ENCODE results near the gene PSEN1. TPM values are rescaled to one million over a fixed set of nuclear protein-coding genes. Genes with fewer than 3 reads are reported as not detected.

PSEN1 gene
- polyA plus RNA-seq, 5 donors, result 43.1 to 56.9 (median 53.2) TPM

DNA sequence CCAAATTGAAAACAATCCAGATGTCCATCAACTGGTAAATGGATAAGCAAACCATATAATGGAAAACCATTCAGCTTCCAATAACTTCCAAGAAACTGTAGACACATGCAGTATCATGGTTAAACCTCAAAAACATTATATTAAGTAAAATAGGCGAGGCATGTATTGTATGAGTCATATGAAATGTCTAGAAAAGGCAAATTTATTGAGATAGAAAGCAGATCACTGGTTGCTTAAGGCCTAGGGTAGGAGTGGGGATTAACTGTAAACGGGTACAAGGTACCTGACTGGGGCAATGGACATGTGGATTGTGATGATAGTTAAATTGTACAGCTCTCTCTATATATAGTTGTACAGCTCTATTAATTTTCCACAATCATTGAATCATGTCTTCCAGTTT lies 79.7 kb downstream of the PSEN1 start:
- DNase-seq, result no peak

GRCh38 chr14:73217411-73217810 lies 81.1 kb downstream of the PSEN1 start:
- no peak for DNase-seq

DNA sequence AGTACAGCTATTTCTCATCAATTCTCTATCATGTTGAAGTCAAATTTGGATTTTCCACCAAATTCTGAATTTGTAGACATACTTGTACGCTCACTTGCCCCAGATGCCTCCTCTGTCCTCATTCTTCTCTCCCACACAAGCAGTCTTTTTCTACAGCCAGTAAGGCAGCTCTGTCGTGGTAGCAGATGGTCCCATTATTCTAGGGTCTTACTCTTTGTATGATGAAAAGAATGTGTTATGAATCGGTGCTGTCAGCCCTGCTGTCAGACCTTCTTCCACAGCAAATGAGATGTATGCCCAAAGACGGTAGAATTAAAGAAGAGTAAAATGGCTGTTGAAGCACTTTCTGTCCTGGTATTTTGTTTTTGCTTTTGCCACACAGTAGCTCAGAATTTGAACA lies 83.8 kb downstream of the PSEN1 start:
- DNase-seq, result no peak

DNA sequence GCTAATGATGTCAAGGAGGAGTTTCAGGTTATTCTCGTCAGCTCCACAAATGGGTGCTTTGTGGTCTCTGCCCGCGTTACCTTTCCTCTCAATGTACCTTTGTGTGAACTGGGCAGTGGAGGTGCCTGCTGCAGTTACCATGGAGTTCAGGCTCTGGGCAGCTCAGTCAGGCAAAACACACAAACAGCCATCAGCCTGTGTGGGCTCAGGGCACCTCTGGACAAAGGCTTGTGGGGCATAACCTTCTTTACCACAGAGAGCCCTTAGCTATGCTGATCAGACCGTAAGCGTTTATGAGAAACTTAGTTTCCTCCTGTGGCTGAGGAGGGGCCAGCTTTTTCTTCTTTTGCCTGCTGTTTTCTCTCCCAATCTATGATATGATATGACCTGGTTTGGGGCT lies 84.3 kb downstream of the PSEN1 start:
- no peak for DNase-seq

DNA sequence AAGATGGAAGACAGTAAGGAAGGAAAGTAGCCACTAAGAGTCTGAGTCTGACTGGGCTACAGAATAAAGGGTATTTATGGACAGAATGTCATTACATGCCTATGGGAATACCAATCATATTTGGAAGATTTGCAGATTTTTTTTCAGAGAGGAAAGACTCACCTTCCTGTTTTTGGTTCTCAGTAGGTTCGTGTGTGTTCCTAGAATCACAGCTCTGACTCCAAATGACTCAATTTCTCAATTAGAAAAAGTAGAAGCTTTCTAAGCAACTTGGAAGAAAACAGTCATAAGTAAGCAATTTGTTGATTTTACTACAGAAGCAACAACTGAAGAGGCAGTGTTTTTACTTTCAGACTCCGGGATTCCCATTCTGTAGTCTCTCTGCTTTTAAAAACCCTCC lies 85.6 kb downstream of the PSEN1 start:
- no peak for DNase-seq

GRCh38 chr14:73223049-73223448 lies 86.7 kb downstream of the PSEN1 start:
- no peak for DNase-seq

DNA sequence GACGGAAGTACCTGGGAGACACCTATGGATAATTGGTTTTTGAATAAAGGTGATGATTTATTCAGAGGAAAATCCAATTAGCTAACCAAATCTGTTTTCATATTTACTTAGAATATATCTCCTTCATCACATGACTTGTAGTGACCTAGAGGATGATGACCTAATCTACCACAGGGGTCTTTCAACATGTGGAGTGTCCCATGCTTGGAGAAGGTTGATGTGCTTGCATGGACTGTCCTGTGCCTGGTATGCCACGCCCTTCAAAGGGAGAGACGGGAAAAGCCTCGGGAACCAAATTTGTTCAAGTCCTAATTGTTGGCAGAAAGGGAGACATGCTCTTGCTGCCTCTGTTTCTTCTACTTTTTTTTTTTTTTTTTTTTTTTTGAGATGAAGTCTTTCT lies 89.2 kb downstream of the PSEN1 start:
- no peak for DNase-seq

DNA sequence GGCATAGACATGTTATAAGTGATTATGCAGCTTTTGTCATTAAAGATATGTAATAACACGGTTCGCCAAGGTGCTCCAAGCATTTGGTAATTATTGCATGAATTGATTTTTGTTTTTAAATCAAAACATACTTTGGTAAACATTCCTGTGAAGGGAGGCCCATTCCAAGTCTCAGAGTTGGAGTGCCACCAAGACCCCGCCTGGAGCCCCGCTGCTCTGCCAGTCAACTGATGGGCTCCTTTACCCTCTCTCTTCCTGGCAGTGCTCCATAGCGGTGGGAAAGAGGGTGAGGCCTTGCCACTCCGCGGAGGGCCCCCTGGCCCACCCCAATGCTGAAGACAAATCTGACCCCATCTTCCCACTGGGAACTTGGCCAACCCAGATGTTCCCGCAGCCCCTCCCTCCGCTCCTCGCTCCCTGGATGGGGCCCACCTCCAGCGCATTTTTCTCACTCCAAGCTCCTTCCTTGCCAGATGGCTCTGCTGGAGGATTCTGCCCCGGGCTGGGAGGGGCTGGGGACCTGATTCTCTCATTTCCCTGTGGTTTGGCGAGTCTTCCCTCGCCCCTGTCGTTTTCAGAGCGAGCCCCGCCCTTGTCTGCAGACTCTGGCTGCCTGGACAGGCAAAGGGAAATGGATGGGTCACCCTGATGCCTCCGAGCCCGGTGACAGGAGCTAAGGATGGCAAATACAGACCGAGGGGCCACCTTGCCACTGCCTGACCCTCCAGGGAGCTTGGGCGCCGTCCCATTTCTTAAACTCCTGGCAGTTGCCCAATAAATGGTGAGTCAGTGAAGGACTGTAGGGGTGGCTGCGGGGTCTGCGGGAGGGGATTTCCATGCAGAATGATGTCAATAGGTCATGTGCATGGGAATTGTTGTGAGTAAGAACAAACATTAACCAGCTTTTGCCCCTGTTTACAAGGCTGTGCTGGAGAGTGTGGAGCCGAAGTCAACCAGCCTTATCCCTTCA lies 91.8 kb downstream of the PSEN1 start:
- DNase-seq, result no peak

DNA sequence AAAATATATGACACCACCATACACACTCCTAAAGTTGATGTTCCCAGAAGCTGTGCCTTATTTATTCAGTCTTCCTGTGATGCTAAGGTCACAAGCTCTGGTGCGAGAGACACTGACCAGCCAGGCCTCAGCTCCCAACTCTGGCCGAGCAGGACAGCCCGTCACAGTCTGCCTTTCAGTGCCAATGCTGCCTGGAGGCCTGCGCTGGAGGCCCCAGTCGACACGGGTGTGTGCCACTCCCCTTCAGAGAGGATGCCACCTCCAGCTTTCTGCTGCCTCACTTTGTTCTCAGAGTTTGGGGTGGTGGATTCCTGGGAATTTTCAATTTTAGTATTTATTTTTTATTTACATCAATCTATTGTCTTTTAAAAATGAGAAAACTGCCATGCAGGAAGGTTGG lies 93.7 kb downstream of the PSEN1 start:
- DNase-seq, result no peak

DNA sequence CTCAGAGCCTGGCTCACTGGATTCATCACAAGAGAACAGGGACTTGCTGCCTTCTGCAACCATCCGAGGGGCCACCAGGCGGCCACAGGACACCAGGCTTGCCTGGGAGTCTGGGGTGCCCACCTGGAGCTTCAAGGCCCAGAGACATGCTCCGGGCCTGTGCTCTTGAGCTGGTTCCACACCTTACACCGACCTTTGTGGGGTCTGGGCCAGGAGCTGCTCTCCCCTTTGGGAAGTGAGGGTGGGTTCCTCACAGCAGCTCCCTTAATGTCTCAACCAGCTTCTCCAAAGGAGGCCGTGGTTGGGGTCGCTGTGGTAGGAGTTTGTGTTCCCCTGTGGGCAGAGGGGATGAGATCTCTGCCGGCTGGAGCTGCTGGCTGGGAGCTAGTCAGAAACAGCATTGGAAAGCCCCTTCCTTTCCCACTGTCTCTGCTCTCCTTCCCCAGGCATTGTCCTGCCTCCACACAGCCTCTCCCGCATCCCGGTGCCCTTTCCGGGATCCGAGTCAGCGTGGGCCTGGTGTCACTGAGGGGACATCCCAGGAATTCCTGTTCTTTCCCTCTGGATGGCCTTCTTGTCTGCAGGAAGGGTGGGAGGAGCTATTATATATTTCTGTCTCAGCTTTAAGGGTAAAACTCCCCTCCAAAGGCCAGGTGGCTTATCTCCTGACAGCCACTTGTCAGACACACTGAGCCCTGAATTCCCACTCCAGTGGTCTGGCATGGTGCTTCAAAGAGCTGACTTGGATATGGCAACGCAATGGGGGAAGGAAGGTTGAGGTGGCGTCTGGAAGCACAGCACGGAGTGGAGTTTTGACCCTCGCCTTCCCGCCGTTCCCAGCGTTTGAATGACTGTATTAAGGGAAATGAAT lies 95.9 kb downstream of the PSEN1 start:
- DNase-seq, result no peak

GRCh38 chr14:73232984-73233383 lies 96.7 kb downstream of the PSEN1 start:
- DNase-seq, result no peak

DNA sequence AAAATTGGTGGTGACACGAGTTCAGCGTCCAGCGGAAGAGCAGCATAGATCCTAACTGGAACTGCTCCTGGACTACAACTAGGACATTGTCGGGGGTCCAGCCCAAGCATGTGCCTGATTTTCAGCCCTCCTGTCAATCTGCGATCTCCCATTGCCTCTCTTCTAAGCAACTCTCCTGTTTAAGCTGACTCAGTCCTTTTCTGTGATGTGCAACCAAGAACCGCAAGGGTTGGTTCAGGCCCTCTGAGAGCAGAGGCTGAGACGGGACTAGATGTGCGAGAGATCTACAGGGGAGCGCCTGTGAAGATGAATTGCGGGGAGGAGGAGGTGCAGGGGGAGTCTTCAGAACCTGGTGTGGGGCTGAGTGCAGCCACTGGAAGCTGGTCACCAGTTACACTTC lies 97.3 kb downstream of the PSEN1 start:
- DNase-seq, result no peak

GRCh38 chr14:73234029-73234428 lies 97.7 kb downstream of the PSEN1 start:
- no peak for DNase-seq

- no peak for DNase-seq
Observed at GRCh38 chr14:73234586-73235394, 98.5 kb downstream of the PSEN1 start.

DNA sequence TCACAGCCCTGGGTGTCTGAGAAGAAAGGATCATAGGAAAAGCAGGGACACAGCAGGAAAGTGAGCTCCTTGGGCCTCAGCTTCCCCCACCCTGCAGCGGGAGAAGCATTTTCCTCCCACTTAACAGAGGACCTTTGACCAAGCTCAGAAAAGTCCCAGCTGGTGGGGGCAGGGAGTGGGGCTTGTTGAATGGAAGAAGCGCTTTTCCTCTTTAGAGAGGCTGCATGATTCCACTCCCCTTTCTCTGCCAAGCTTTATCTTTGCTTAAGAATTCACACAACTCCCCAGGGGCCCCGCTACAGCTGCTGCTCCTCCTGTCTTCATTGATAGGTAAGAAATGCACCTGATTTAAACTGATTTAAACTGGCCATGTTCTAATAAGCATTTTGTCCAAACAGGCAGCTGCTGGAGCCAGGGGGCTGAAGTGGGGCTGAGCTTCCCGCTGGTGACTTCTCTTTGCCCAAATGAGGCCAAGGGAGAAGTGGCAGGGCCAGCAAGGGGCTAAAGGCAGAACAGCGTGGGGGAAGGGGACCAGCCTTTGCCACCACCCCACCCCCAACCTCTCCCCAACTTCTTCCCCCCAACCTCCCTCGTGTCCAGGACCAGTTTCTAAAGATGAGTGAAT lies 99.3 kb downstream of the PSEN1 start:
- DNase-seq, result no peak

DNA sequence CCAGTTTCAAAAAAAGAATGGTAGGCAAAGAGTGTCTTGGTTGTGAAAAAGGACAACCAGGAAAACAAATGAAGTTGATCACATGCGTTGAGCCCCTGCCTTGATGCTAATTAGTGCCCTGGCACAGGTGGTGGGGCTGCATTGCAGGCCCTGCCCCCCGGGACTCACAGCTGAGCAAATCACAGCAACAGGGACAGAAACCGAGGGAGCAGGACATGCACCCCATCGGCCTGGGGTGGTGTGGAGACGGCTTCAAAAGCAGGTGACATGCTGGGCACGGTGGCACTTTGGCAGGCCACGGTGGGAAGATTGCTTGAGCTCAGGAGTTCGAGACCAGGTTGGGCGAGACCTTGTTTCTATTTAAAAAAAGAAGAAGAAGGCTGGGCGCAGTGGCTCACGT lies 99.8 kb downstream of the PSEN1 start:
- DNase-seq, result no peak

GRCh38 chr14:73236752-73237218 lies 100.5 kb downstream of the PSEN1 start:
- no peak for DNase-seq

- DNase-seq, result no peak
Observed at GRCh38 chr14:73237219-73237785, 101.0 kb downstream of the PSEN1 start, which contains the start of gene PAPLN. Gene PAPLN (plus strand): TSS chr14:73237506. CDS start chr14:73239779, 2,273 bp downstream.

DNA sequence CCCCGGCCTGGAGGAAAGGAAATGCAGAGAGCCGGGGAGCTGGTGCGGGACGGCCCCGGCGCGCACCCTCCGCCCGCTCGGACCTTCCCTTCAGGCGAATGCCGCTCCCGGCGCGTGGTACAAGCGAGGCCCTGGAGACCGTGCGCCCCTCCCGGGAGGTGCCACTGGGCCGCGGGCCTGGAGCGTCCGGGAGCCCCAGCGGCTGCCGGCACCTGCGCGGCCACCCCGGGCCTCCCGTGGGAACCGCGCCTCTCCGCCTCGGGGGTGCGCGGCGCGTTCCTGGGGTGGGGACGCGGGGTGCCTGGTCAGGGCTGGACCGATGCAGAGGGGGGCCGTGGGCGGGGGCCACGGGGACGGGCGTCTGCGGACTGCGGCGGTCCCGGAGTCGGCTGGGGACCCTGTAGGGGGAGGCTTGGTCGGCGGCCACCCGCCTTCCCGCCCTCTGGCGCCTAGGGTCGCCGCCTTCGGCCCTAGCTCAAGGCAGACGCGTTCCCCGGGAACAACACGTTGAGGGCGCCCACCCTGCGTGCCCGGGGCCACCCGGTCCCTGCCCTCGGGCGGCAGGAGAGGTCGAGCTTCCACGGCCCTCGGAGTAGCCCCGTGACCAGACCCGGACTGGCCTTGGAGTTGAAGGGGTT lies 101.6 kb downstream of the PSEN1 start:
- DNase-seq, result no peak

- no peak for DNase-seq
Observed at GRCh38 chr14:73238424-73238852, 102.1 kb downstream of the PSEN1 start.

All from right lung (tissue), 5 donors.